Testis (tissue), 3 donors: Measurements from ENCODE around the gene THSD7A. TPM values are rescaled to one million over a fixed set of nuclear protein-coding genes. Genes with fewer than 3 reads are reported as not detected.

ENCODE experiments used
- DNase-seq: peaks from one replicate; pipeline ENCODE4 v3.0.0-alpha.2; 2019
- H3K27ac ChIP-seq, 2 donors: fragments of 200-600 bp; sonication (generic); one replicate each; pipeline ENCODE4 v1.5.1; 2019
- H3K27me3 ChIP-seq: fragments of 200-600 bp; sonication (generic); one replicate; pipeline ENCODE4 v1.5.1; 2019
- H3K36me3 ChIP-seq: fragments of 200-600 bp; sonication (generic); one replicate; pipeline ENCODE4 v1.5.1; 2017; ENCODE audit warnings: low read depth; ENCODE audit errors: missing control alignments
- H3K4me1 ChIP-seq: fragments of 200-600 bp; sonication (generic); one replicate; pipeline ENCODE4 v1.5.1; 2019
- H3K4me3 ChIP-seq, 2 donors: fragments of 200-600 bp; sonication (generic); one replicate each; pipeline ENCODE4 v1.5.1; 2017 to 2019
- H3K9me3 ChIP-seq: fragments of 200-600 bp; sonication (generic); one replicate; pipeline ENCODE4 v1.5.1; 2017
- CTCF ChIP-seq, 3 experiments: fragments of 450-650 bp in 2 of 3; fragments of 200-600 bp in 1 of 3; sonication (generic) in 1 of 3; IDR thresholded peaks; one replicate each; pipeline ENCODE4 v1.5.1; 2016 to 2019; ENCODE audit warnings: antibody characterized with exemption in 3 of 3, mild to moderate bottlenecking in 2 of 3, moderate library complexity in 1 of 3
- POLR2A ChIP-seq: fragments of 450-650 bp; IDR thresholded peaks from one replicate; pipeline ENCODE4 v1.6.1; 2017; ENCODE audit warnings: antibody characterized with exemption, mild to moderate bottlenecking, moderate library complexity
- WGBS, 2 donors: methylation state at CpG; one replicate each; pipeline ENCODE4 v1.1.5; 2018; 5-methylcytosine and 5-hydroxymethylcytosine counted together
- intact Hi-C: fragments of 100-400 bp; cut with DNase I; formaldehyde crosslinking; loops from one replicate; pipeline ENCODE4 v1.15.1; 2023; ENCODE audit warnings: low total_unique reads
- polyA plus RNA-seq: library from polyadenylated mRNA; stranded (reverse); fragments of 350-450 nt; fragmentation: Illumina TruSeq; extraction: RNeasy Lipid Tissue Mini Kit (QIAGEN cat#74804); gene quantifications from one replicate; pipeline ENCODE4 v1.2.3, GENCODE V29; 2014; ENCODE audit warnings: low read depth, low replicate concordance; ENCODE audit not compliant: insufficient read depth
- total RNA-seq, 2 donors: library from RNA; depleted of rRNA; stranded (reverse); fragments of >200 nt; gene quantifications; one replicate each; pipeline ENCODE4 v1.2.3, GENCODE V29; 2016

THSD7A gene
- total and polyA plus RNA-seq, 3 donors from 2014 or later: 1.6 to 7.0 (median 6.8) TPM

GRCh38 chr7:11416641-11417458 is 415.1 kb downstream of the THSD7A start:
- Histone ChIP-seq H3K4me1 (no peaks in the 10 kb centered on the region), H3K4me3 (no peak overlapping the region), H3K36me3 (no peaks in the 10 kb centered on the region), H3K27ac (no peak overlapping the region), H3K9me3 (no peaks in the 10 kb centered on the region), H3K27me3 (no peaks in the 10 kb centered on the region)
- intact Hi-C loops: no loop called here
- WGBS, 2 donors: 60 to 83% methylated on average over 1 of the region's 1 CpG
- no peak for DNase-seq
- no peak for TF ChIP-seq CTCF (IDR thresholded peaks at IDR 0.05)
- no peak for TF ChIP-seq POLR2A

- H3K4me3 ChIP-seq: no peak overlapping the region
- H3K27me3 ChIP-seq: no peaks in the 10 kb centered on the region
- no peak for DNase-seq
- intact Hi-C loops: no loop called here
- H3K4me1 ChIP-seq: no peaks in the 10 kb centered on the region
- H3K9me3 ChIP-seq: no peaks in the 10 kb centered on the region
- no peak overlapping the region for H3K27ac ChIP-seq
- TF ChIP-seq CTCF (IDR thresholded peaks at IDR 0.05): no peak
- no peak for TF ChIP-seq POLR2A
- no peaks in the 10 kb centered on the region for H3K36me3 ChIP-seq
- 89 to 91% methylated on average over 4 of the region's 4 CpGs for WGBS, 2 donors
Observed at GRCh38 chr7:11415101-11415500, 416.9 kb downstream of the THSD7A start.

GRCh38 chr7:11413901-11414300 is 418.1 kb downstream of the THSD7A start:
- H3K9me3 ChIP-seq: no peaks in the 10 kb centered on the region
- no peaks in the 10 kb centered on the region for H3K27me3 ChIP-seq
- no peaks in the 10 kb centered on the region for H3K4me1 ChIP-seq
- intact Hi-C loops: no loop called here
- no peak overlapping the region for H3K4me3 ChIP-seq
- H3K36me3 ChIP-seq: no peaks in the 10 kb centered on the region
- no peak for TF ChIP-seq POLR2A
- TF ChIP-seq CTCF (IDR thresholded peaks at IDR 0.05): no peak
- DNase-seq: no peak
- no peak overlapping the region for H3K27ac ChIP-seq

DNA sequence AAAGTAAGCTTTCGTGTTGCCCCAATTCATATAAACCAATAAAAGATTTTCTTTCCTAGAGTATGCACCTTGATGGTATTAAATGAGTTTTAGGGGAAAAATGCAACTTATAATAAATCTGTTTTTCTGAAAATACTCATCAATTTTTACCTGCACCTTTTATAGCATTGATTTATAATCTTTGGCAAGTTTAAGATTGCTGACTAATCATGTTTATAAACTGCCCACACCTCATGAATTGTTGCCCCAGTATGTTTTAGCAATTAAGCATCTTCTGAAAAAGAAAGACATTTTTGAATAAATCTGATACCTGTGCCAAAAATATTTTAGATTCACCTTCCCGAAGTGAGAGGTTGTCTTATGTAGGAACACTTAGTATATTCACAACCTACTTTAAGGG is 420.0 kb downstream of the THSD7A start:
- H3K27ac ChIP-seq: no peak overlapping the region
- H3K4me1 ChIP-seq: no peaks in the 10 kb centered on the region
- H3K9me3 ChIP-seq: no peaks in the 10 kb centered on the region
- intact Hi-C loops: no loop called here
- 93 to 94% methylated on average over 2 of the region's 2 CpGs for WGBS, 2 donors
- no peak overlapping the region for H3K4me3 ChIP-seq
- H3K27me3 ChIP-seq: no peaks in the 10 kb centered on the region
- no peak for DNase-seq
- TF ChIP-seq POLR2A: no peak
- no peak for TF ChIP-seq CTCF (IDR thresholded peaks at IDR 0.05)
- H3K36me3 ChIP-seq: no peaks in the 10 kb centered on the region
